HG03442 (cell line): ENCODE measurements around the gene TBC1D32.
"Not testable (repeated sequence)": the region's sequence is repeated elsewhere in the genome, so short reads cannot be mapped to it uniquely, and the experiment has no call there.

ENCODE experiments used
- ATAC-seq: cut with Tn5 transposase; IDR thresholded peaks from one replicate; pipeline ENCODE4 v1.9.1; 2021; ENCODE audit warnings: mild to moderate bottlenecking, moderate library complexity; ENCODE audit not compliant: unreplicated experiment

The TBC1D32 gene

GRCh38 chr6:121143476-121143875, 190.8 kb downstream of the TBC1D32 start:
- ATAC-seq = no peak

GRCh38 chr6:121142093-121142492, 192.2 kb downstream of the TBC1D32 start:
- no peak for ATAC-seq

GRCh38 chr6:121135425-121135824, 198.9 kb downstream of the TBC1D32 start:
- ATAC-seq = no peak

- ATAC-seq = no peak
Measured at GRCh38 chr6:121134922-121135321, 199.4 kb downstream of the TBC1D32 start.

- no peak for ATAC-seq
Measured at GRCh38 chr6:121124600-121124999, 209.7 kb downstream of the TBC1D32 start.

GRCh38 chr6:121112356-121112755, 221.9 kb downstream of the TBC1D32 start:
- no peak for ATAC-seq

GRCh38 chr6:121110733-121111132, 223.5 kb downstream of the TBC1D32 start:
- ATAC-seq = no peak

- no peak for ATAC-seq
Measured at GRCh38 chr6:121106962-121107361, 227.3 kb downstream of the TBC1D32 start.

GRCh38 chr6:121105461-121105860, 228.8 kb downstream of the TBC1D32 start:
- ATAC-seq = no peak

- no peak for ATAC-seq
Measured at GRCh38 chr6:121093928-121094327, 240.4 kb downstream of the TBC1D32 start.

- no peak for ATAC-seq
Measured at GRCh38 chr6:121090492-121090891, 243.8 kb downstream of the TBC1D32 start.

- ATAC-seq = no peak
Measured at GRCh38 chr6:121086876-121087275, 247.4 kb downstream of the TBC1D32 start.

- no peak for ATAC-seq
Measured at GRCh38 chr6:121076119-121076518, 258.2 kb downstream of the TBC1D32 start.

- not testable (repeated sequence) for ATAC-seq
Measured at GRCh38 chr6:121068749-121069148, 265.5 kb downstream of the TBC1D32 start.

- ATAC-seq = no peak
Measured at GRCh38 chr6:121067381-121067780, 266.9 kb downstream of the TBC1D32 start.

GRCh38 chr6:121064345-121064744, 269.9 kb downstream of the TBC1D32 start:
- no peak for ATAC-seq

GRCh38 chr6:121055572-121056163, 278.6 kb downstream of the TBC1D32 start:
- ATAC-seq = peak; percentile 83

GRCh38 chr6:121048593-121048992, 285.7 kb downstream of the TBC1D32 start:
- ATAC-seq = not testable (repeated sequence)

- not testable (repeated sequence) for ATAC-seq
Measured at GRCh38 chr6:121044905-121045304, 289.4 kb downstream of the TBC1D32 start.

- ATAC-seq = not testable (repeated sequence)
Measured at GRCh38 chr6:121043706-121044105, 290.6 kb downstream of the TBC1D32 start.

GRCh38 chr6:121043211-121043610, 291.1 kb downstream of the TBC1D32 start:
- not testable (repeated sequence) for ATAC-seq

GRCh38 chr6:121042766-121043165, 291.5 kb downstream of the TBC1D32 start:
- ATAC-seq = no peak

- ATAC-seq = no peak
Measured at GRCh38 chr6:121040831-121041230, 293.4 kb downstream of the TBC1D32 start.
